Measurements from ENCODE around the gene BPIFB3. TPM values are rescaled to one million over a fixed set of nuclear protein-coding genes. Genes with fewer than 3 reads are reported as not detected.
A peak's percentile ranks its signal among the peaks of the same experiment; 100 is the strongest.

BPIFB3 gene
- total and polyA plus RNA-seq, 11 donors = not detected

DNA sequence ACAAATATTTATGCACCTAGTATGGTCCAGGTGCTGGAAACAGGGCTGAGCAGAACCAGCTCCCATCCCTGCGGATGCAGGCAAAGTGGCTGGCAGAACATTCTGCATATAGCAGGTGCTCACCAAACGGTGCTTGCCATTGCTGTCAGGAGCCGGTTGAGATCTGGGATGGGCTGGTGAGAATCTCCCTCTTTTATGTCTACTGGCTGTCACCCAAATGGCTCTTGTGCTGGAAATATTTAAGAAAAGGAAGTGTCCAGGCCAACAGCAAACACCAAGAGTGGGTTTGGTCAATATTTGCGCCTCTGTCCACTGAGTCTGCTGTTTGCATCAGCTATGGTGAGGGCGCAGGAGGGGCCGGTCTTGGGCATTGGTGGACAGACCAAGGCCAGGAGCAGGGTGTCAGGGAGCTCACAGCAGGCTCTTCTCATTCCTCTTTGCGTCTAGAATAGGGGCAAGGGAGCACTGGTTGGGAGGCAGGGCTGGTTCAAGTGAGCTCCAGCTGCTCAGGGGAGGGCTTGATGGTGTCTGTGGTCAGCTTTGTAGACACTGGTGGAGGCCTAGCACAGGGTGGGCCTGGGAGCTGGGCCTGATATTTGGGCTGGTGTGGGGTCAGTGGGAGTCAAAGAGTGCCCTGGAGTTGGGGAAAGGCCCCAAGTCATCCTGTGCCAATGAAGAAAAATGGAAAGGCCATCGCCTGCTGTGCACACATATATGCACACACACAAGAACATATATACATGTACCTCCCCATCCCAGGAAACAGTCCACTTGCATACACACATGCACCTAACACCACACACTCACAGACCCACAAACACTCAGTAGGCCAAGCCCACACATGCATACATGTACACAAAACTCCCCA lies 47.6 kb upstream of the BPIFB3 start:
- Histone ChIP-seq H3K27ac (no peak overlapping the region), H3K9me3 (peaks cover 0 to 8% (median 0%) of the 10 kb centered on the region in 12 donors), H3K4me1 (no peaks in the 10 kb centered on the region), H3K27me3 (no peaks in the 10 kb centered on the region), H3K36me3 (no peaks in the 10 kb centered on the region), H3K4me3 (no peak overlapping the region)
- WGBS, 4 donors = 71 to 88% (median 81%) methylated on average over 8 of the region's 8 CpGs
- intact Hi-C loops (cut with DNase I) = no loop called here
- no peak for ATAC-seq
- TF ChIP-seq, protein P1, sequence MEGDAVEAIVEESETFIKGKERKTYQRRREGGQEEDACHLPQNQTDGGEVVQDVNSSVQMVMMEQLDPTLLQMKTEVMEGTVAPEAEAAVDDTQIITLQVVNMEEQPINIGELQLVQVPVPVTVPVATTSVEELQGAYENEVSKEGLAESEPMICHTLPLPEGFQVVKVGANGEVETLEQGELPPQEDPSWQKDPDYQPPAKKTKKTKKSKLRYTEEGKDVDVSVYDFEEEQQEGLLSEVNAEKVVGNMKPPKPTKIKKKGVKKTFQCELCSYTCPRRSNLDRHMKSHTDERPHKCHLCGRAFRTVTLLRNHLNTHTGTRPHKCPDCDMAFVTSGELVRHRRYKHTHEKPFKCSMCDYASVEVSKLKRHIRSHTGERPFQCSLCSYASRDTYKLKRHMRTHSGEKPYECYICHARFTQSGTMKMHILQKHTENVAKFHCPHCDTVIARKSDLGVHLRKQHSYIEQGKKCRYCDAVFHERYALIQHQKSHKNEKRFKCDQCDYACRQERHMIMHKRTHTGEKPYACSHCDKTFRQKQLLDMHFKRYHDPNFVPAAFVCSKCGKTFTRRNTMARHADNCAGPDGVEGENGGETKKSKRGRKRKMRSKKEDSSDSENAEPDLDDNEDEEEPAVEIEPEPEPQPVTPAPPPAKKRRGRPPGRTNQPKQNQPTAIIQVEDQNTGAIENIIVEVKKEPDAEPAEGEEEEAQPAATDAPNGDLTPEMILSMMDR (IDR thresholded peaks at IDR 0.05) = no peak
- no peak for TF ChIP-seq POLR2A (IDR thresholded peaks at IDR 0.05)
- DNase-seq = no peak

DNA sequence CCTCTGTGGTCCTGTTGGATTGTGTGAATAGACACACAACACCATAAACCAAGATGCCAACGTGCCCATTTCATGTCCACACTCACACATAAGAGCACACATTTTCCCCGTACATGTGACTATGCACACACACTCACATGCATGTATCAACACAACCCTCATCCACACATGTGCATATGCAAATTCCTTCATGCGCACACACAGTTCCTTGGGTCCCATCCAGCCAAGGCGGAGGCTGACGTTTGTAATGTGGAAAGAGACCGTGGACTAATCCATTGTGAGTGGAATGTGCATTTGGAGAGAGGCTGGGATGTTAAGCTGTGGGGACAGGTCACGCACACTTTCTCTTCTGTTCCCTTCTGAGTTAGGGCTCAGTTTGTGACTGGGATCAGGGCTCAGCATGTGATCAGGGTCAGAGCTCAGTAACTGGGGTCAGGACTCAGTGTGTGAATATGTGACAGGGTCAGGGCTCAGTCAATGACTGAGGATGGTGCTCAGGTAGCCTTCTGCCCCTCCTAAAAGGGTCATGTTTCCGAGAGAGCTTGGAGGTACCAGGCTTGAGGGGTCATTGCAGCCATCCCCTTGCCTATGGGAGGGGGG lies 46.8 kb upstream of the BPIFB3 start:
- Histone ChIP-seq H3K36me3 (no peaks in the 10 kb centered on the region), H3K27me3 (no peaks in the 10 kb centered on the region), H3K4me1 (no peaks in the 10 kb centered on the region), H3K9me3 (peaks cover 0 to 8% (median 0%) of the 10 kb centered on the region in 12 donors), H3K4me3 (no peak overlapping the region), H3K27ac (no peak overlapping the region)
- ATAC-seq (no peak), DNase-seq (no peak)
- 86 to 89% (median 88%) methylated on average over 8 of the region's 8 CpGs for WGBS, 4 donors
- no peak for TF ChIP-seq POLR2A (IDR thresholded peaks at IDR 0.05)
- TF ChIP-seq, protein P1 (IDR thresholded peaks at IDR 0.05) = no peak
- intact Hi-C loops (cut with DNase I) = no loop called here

DNA sequence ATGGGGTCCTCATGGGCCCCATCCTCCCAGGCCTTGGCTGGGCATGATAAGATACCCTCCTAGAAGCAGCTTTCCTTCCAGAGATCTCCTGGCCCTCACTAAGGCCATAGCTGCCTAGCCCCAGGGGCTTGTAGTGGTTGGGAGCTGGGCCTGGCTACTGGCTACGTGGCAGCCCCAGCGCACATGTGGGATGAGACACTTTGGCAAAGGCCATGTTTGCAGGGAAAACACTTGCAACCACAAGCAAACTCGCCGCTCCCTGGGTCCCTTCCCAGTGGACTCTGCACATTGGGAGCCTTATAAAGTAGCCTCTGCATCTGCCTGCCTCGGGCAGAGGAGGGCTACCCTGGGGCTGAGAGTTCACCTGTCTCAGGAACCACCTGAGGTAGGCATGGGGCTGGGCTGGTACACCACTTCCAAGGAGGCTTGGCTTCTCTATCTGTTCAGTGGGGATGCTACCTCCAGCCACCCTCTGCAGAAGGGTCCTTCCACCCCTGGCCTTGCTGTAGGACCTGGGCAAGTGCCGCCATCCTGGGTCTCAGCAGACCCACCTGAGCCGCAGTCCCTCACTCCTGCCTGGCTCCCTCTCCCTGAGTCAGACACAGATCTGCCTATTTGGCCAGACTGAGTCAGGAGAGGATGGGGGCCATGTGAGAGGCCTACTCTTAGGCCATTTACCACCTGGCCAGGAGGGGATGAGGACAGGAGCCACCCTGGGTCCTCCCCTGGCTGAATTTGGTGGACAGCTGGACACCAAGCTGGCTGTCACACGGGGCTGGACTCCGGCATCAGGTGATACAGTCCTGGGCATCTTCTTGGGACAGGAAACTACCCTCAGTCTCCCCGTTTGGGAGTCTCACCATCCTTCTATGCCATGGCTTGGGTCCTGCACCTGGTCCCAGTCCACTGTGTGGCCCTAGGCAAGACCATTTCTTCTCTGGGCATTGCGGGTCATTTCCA lies 46.0 kb upstream of the BPIFB3 start, which contains the start of gene BPIFB2:
BPIFB2 (plus strand) TSS at position 329 of the 960 bp plus-strand sequence. CDS start 871 bp downstream, outside the sequence.
- H3K4me3 ChIP-seq = no peak within 1 kb of the TSS
- no peaks in the 10 kb centered on the region for H3K36me3 ChIP-seq
- TF ChIP-seq POLR2A (IDR thresholded peaks at IDR 0.05) = no peak
- TF ChIP-seq, protein P1 (IDR thresholded peaks at IDR 0.05) = no peak
- no peaks in the 10 kb centered on the region for H3K27me3 ChIP-seq
- no peak within 1 kb of the TSS for H3K27ac ChIP-seq
- H3K4me1 ChIP-seq = no peaks in the 10 kb centered on the region
- intact Hi-C loops (cut with DNase I) = no loop called here
- DNase-seq = peak in 1 of 5 donors; percentile 29
- whole genome bisulfite sequencing, 4 donors = 90 to 92% (median 91%) methylated on average over 9 to 11 of the region's 11 CpGs
- peaks cover 0 to 8% (median 0%) of the 10 kb centered on the region in 12 donors for H3K9me3 ChIP-seq
- ATAC-seq = no peak

Data from heart left ventricle (tissue), 16 donors.